Central memory CD4-positive, alpha-beta T cell (primary cell): Measurements from ENCODE around the gene UACA.
"Not testable (repeated sequence)": the region's sequence is repeated elsewhere in the genome, so short reads cannot be mapped to it uniquely, and the experiment has no call there.

Experiments used
- DNase-seq: peaks from one replicate; pipeline ENCODE4 v3.0.0; 2022

Gene UACA

DNA sequence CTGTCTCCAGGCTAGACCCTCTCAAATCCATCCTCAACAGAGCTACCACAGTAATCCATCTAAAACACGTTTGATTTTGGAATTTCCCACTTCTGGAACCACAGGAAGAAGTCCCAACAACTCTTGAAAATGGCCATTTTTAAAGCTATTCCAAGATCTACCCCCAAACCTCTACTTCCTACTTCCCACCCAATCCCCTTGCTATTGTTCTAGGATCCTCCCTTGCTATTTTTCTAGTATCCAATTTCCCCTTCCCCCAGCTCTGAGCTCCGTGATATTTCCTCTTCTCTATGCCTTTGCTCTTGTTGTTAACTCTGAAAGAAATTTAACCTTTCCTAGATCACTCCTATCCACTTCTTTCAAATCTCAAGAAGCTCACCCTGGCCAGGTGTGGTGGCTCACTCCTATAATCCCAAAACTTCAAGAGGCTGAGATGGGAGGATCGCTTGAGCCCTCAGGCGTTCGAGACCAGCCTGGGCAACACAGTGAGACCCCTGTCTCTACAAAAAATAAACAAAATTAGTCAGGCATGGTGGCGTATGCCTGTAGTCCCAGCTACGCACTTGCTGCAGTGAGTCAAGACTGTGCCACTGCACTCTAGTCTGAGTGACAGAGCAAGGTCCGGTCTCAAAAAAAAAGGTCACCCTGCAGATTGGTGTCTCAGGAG is 13.0 kb downstream of the UACA start:
- DNase-seq = no peak

DNA sequence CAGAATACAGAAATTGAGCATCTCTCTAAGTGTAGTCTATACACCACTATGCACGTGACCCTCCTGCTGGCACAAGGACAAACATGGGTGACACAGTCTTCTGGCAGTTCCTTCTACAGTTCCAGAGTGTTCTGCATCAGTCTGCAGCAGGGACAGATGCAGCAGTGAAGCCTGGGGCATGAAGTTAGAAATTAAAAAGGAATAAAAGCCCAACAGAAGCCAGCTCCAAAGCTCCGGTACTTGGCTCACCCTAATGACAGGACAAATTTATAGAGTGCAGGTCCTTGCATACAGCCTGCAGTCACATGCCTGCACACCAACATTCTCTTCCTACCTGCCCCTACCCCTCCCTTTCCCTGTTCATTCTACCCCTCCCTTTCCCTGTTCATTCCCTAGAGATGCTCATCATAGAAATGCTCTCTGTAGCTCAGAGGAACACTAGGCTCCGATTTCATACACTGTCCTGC is 15.0 kb downstream of the UACA start:
- no peak for DNase-seq

DNA sequence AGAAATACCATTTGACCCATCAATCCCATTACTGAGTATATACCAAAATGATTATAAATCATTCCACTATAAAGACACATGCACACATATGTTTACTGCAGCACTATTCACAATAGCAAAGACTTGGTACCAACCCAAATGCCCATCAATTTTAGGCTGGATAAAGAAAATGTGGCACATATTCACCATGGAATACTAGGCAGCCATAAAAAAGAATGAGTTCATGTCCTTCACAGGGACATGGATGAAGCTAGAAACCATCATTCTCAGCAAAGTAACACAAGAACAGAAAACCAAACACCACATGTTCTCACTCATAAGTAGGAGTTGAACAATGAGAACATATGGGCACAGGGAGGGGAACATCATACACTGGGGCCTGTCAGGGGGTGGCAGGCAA is 16.8 kb downstream of the UACA start:
- not testable (repeated sequence) for DNase-seq

DNA sequence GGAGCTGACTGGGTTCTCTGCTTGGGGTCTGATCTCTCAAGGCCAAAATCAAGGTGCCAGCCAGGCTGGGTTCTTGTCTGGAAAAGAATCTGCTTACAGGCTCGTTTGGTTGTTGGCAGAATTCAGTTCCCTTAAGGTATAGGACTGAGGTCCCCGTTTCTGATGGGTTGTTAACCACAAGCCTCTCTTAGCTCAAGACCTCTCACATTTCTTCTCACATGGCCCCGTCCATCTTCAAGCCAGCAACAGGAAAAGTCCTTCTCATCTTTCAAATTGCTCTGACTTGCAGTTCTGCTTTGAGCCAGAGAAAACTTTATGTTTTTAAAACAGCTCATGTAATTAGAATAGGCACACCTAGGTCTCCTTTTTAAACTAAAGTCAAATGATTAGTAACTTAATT is 20.4 kb downstream of the UACA start:
- no peak for DNase-seq

DNA sequence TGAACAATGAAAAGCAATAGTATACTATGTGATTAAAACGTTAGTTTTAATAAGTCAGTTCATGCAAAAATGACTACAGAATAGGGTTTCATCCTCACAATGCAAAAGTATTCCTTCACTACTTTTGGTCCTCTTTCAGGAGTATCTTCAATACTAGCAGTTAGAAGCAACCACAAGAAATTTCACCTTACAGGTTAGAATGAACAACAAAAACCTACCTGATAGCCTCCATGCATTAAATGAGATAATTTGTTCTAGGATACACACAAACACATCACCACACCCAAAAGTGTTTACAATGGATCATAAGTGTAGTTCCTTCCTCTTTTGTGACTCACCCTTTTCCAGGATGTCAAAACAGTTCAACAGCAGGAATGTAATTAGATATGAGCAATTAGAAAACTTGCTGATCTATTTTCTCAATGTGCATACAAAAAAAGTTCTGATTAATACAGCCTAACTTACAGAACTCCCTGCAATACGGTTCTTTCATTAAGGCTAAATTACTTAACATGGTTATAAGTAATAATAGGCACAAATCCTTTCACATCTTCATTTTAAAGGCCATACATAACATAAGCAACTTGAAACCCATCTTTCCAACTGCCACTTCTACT is 21.6 kb downstream of the UACA start:
- no peak for DNase-seq

DNA sequence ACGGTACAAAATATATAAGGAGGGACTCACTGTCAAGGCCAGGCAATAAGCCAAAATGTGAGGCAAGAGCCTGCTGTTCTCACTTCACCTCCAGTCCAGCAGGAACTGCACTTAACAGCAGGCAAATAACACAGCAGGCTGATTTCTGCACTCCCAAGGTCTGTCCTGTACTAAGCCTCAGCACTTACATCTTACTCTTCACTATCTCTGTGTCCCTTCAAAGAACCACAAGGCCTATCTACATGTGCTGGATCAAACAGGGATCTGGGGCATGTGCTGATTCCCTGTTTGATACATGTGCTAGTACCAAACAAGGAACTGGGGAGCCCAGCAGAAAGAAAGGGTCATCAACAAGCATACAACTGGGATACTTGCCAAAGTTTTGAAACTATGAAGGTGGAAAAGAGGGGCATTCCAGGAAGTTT is 22.2 kb downstream of the UACA start:
- DNase-seq = no peak

DNA sequence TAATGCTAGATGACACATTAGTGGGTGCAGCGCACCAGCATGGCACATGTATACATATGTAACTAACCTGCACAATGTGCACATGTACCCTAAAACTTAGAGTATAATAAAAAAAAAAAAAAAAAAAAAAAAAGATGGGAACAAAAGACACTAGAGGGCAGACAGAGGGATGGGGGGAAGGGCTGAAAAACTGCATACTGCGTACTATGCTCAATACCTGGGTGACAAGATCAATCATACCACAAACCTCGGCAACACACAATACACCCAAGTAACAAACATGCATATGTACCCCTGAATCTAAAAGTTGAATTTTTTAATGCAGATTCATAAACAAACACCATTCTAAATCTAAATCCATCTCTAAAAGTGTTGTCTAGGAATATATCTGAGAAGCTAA is 28.3 kb downstream of the UACA start:
- DNase-seq = not testable (repeated sequence)

DNA sequence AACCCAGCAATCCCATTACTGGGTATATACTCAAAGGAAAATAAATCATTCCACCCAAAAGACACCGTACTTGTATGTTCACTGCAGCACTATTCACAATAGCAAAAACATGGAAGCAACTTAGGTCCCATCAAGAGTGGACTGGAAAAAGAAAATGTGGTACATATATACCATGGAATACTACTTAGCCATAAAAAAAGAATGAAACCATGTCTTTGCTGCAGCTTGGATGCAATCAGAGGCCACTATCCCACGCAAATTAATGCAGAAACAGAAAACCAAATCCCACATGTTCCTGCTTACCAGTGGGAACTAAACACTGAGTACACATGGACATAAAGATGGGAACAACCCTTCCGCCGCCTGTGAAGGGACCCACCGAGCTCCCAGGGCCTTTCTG is 34.2 kb downstream of the UACA start:
- DNase-seq = no peak

DNA sequence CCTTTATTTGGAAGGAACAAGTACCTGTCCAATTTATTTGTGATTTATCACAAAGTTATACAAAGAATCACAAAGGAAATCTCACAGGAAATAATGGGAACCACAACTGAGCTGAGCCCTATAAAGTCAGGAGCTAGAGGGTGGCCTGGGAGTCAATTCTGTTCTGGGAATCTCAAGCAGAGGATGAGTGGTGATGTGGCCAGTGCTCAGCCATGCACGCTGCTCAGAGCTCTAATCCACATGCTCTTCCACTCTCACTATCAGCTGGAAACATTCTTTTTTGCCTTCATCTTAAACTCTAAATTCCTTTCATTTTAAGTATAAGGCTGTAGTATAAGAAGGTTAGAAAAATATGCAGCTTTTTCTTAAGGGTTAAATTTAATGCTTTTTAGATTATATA is 36.6 kb downstream of the UACA start:
- DNase-seq = no peak

DNA sequence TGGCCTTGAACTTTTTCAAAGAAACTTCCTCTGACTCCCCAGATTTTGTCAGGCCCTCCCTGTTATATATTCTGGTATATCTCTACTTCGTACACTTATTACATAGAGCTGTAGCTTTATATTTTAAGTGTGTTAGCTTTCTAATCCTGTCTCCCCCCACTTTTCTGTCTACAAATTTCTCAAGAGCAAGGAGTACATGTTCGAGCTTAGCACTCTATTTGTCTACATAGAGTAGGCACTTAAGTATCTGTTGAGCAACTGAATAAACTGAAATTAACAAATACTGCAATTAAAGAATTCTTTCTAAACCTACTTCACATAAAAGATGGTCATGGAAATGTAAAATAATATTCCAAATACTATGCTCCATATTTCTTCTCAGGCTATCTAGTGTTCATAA is 39.4 kb downstream of the UACA start:
- no peak for DNase-seq

DNA sequence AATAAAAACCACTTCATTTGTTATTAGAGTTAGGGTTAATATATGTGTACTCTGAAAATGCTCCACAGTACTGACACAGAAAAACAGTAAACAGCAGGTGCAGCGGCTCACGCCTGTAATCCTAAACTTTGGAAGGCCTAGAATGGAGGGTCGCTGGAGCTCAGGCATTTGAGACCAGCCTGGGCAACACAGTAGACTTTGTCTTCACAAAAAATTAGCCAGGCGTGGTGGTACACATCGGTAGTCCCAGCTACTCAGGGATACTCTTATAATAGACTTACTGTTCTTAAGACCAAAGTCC is 40.3 kb downstream of the UACA start:
- DNase-seq = no peak

DNA sequence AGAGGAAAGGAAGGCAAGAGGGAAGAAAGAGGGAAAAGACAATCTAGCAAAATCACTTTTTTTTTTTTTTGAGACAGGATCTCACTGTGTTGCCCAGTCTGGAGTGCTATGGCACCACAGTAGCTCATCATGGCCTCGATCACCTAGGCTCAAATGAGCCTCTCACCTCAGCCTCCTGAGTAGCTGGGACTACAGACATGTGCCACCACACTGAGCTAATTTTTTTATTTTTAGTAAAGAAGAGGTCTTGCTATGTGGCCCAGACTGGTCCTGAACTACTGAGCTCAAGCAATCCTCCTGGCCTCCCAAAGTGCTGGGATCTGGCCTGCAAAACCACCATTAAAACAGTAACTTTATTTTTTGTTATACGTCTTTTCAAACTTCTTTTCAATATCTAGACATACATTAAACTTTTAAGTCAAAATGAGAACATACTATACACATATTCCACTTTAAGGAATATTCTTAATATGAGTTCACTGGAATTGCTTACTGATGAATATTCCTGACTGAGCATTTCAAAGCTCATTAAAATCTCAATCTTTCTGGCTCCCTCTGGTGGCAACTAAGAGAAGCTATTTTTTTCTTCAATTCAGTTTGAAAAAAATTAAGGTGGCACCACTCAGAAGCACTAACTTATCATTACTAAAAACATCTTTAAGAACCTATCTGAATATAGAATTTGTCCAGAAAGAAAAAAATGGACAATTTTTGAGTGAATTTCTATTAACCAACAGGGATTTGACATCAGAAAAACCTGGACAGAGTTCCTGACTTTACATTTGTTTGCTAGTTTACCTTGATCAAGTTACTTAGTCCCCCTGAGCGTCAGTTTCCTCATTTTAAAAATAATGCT is 40.9 kb downstream of the UACA start:
- DNase-seq = peak; percentile 13

DNA sequence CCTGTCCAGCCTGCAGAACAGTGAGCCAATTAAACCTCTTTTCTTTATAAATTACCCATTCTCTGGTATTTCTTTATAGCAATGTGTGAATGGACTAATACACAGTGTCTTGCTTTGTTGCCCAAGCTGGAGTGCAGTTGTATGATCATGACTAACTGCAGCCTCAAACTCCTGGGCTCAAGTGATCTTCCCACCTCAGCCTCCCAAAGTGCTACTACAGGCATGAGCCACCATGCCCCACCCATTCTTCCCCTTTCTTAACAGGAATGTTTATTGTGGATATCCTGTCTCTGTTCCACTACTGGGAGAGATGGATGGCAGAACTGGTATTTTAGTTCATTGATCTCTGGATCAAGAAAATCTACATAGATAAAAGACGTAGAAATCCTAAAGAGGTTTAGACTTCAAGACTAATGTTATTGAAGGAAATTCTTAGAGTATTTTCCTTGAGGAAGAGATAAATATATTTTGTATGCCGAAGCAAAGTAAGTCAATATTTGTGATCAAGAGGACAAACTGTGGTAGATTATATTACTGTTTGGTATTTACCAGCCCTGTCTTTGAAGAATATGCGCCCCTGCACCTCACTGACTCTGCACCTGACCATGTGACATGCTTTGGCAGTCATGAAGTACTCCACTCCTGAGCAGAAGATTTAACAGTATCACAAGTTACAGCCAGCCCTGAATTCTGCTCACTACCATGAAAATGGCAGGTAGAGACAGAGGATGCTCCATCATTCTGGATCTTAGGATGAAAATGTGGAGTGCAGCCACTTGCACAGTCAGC is 42.9 kb downstream of the UACA start:
- no peak for DNase-seq

DNA sequence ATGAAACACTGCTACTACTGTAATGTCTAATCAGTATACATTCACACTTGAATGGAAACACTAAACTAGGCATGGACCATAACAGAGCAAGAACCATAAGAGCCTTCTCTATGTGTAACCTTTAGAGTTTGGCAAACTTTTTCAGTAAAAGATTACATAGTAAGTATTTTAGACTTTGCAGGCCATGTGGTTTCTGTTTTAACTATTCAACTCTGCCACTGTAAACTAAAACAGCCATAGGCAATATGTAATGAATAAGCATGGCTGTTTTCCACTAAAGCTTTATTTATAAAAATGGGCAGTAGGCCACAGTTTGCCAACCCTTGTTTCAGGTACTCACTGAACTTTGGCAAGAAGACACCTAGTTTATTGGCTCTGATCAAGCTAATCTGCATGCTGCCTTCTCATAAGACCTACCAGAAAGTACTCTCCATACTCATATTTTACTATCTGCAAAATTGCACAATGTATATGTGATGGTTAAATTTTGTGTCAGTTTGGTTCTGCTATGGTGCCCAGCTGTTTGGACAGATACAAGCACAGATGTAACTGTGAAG is 46.0 kb downstream of the UACA start:
- DNase-seq = no peak

DNA sequence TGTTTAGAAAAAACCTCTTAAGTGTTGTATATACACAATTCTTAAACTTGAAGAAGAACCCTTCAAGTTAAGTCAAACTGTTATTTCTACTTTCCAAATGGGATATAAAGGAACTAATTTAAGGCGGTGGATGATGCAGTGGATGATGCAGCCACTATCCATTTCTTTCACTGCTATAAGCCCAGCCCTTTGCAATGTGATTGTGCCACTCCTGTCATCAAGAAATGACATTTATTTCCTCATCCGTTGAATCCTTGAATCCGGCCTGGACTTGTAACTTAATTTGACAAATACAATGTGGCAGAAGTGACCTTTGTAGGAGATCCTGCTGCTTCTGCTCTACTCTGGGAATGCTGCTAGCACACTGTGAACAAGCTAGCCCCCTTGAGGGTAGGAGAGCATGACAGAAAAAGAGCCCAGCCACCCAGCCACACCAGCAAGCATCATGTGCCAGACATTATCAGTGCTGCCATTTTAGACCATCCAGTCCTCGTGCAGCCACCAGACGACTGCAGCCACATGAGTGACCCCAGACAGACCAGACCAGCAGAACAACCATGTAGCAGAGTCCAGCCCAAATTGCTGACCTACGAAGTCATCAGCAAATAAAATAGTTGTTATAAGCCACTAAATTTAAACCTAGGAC is 47.4 kb downstream of the UACA start:
- DNase-seq = no peak

DNA sequence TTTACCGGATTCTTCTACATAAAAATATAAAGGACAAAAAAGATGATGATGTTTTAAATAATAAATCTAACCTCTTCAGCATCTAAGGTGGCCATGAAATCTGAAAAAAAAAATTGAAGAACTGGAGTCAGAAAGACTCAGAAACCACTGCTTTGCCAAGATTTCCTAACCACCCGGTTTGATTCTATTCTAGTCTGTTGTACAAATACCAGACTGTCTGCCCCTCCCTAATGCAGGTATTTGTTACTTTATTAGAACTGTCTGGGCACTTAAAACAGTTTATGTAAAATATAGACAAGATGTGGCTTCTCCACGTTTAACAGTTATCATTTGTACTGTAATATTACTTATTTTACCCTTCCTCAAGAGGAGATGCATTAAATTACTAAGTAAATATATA is 48.8 kb downstream of the UACA start:
- DNase-seq = no peak

DNA sequence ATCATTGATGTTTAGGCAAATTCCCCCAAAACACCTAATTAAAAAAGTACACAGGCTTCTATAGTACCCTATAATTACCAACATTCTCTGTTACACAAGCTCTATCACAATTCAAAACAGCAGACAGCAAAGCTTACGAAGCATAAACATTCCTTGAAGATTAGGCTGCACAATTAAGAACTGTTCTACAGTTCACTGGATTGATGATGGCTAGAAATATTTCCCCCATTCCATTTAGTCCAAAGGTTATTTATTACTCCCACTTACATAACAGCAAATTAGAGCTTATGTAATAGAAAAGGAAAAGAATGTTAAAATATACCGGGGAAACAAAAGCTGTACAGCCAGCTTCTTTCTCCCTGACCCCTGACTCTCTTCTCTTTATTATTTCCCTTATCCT is 49.3 kb downstream of the UACA start:
- no peak for DNase-seq

DNA sequence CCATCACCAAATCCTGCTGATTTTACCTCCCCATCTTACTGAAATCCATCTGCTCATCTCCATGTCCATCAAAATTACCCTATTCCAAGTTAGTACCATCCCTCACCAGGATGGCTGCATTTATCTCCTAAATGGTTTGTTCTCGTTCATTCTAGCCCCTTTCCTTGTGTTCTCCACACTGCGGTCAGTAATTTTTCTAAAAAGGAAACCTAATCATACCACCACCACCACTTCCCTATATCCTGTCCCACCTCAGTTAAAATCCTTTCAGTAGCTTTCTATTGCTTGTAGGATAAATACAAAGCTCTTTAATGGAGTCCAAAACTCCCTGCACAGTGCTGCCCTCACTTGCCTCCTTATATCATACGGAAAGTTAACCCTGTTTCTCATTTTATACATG is 51.1 kb downstream of the UACA start:
- DNase-seq = no peak

DNA sequence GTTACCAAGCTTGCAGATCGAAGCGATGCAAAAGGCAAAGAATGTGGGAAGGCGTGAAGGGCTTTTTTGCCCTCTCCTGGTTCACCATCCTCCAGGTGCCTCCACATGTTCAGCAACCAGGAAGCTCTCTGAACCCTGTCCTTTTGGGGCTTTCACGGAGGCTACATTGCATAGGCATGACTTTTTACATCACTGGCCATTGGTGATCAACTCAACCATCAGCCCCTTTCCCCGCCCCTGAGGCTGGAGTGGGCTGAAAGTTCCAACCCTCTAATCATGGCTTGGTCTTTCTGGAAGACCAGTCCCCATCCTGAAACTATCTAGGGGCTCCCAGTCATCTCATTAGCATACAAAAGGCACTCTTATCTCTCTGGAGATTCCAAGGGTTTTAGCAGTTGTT is 52.6 kb downstream of the UACA start:
- DNase-seq = no peak

DNA sequence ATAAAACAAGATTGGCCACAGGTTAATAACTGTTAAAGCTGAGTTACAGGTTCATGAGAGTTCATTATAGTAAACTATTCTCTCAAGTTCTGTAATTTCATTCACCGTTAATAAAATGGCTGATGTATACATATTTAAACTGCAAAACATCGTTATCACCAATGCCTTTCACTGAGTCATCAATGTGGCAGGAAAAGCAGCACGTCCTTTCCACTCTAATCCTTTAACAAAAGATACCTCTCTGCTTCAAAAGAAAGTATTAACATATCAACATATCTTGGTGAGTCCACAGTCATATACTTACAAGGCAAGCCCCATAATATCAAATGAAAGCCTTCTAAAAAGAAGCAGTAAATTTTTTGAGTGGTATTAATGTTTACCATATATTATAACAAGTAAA is 54.5 kb downstream of the UACA start:
- no peak for DNase-seq

DNA sequence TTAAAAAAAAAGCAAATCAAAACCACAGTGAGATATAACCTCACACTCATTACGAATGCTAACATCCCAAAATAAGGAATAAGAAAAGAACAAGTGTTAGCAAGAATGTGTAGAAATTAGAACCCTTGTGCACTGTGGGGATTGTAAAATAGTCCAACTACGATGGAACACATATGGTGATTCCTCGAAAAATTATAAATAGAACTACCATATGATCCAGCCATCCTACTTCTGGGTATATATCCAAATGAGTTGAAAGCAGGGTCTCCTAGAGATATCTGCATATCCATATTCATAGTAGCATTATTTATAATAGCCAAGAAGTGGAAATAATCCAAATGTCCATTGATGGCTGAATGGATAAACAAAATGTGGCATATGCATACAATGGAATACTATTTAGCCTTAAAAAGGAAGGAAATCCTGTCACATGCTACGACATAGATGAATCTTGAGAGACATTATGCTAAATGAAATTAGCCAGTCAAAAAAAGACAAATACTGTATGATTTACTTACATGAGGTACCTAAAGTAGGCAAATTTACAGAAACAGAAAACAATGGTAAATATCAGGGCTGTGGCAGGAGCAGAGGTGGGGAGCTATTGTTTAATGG is 55.6 kb downstream of the UACA start:
- DNase-seq = no peak

DNA sequence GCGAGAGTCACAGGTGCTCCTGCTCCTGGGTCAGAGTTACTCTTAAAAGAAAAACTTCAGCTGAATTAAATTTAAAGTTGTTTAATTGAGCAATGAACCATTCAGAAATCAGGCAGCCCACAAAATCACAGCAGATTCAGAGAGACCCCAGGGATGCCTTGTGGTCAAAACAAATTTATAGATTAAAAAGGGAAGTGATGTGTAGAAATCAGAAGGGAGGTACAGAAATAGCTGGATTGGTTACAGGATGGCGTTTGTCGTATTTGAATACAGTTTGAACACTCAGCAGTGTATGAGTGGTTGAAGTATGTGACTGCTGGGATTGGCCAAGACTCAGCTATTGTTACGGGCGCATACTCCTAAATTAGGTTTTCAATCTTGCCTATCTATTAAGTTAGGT is 58.6 kb downstream of the UACA start:
- no peak for DNase-seq
